OCI-LY1 (cell line): Measurements from ENCODE around the gene CDH13.

Experiments
- CTCF ChIP-seq: fragments of 200-600 bp; sonication (generic), shearing (Covaris generic); IDR thresholded peaks from 2 replicates; pipeline ENCODE4 v1.5.1; 2017; ENCODE audit warnings: mild to moderate bottlenecking, antibody characterized with exemption, low read length, moderate library complexity, mixed read lengths
- EZH2 ChIP-seq: fragments of 200-600 bp; sonication (generic), shearing (Covaris generic); IDR thresholded peaks from 2 replicates; pipeline ENCODE4 v1.8.0; 2017; ENCODE audit warnings: borderline replicate concordance, mixed run types, mild to moderate bottlenecking, antibody characterized with exemption, low read length, moderate library complexity, mixed read lengths

GRCh38 chr16:83737729-83738354, 1111.1 kb downstream of the CDH13 start:
- TF ChIP-seq CTCF = no peak
- no peak for TF ChIP-seq EZH2
